KOPT-K1 (cell line): ENCODE results near the gene TNRC18.
"Not testable (repeated sequence)": the region's sequence is repeated elsewhere in the genome, so short reads cannot be mapped to it uniquely, and the experiment has no call there.

Experiments
- H3K27ac ChIP-seq: fragments of 200-600 bp; sonication (generic); 2 replicates; pipeline ENCODE4 v1.5.1; 2016; ENCODE audit warnings: antibody characterized with exemption, mild to moderate bottlenecking, low read depth, low read length; ENCODE audit not compliant: poor library complexity, severe bottlenecking
- H3K36me3 ChIP-seq: fragments of 200-600 bp; sonication (generic); 2 replicates; pipeline ENCODE4 v1.5.1; 2017; ENCODE audit warnings: antibody characterized with exemption, mild to moderate bottlenecking, low read length, moderate library complexity; ENCODE audit not compliant: insufficient read depth
- H3K9me3 ChIP-seq: fragments of 200-600 bp; sonication (generic); 2 replicates; pipeline ENCODE4 v1.5.1; 2017; ENCODE audit warnings: antibody characterized with exemption, low read length, mild to moderate bottlenecking; ENCODE audit not compliant: insufficient read depth, poor library complexity, severe bottlenecking

The TNRC18 gene

DNA sequence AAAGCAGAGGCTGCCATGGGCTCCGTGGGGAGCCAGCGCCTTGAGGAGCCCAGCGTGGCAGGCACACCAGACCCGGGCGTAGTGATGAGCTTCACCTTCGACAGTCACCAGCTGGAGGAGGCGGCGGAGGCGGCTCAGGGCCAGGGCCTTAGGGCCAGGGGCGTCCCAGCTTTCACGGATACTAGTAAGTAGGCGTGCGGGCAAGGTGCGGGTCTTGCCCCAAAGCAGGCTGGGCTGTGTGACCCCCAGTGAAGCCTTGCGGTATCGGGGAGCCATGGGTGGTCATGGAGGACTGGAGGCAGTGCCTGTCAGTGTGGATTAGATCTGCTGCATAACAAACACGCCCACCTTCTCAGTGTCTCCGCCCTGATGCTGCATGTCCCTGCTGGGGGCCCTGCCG, 135.8 kb downstream of the TNRC18 start:
- Histone ChIP-seq H3K27ac (no peak overlapping the region), H3K36me3 (no peaks in the 10 kb centered on the region), H3K9me3 (no peaks in the 10 kb centered on the region)

DNA sequence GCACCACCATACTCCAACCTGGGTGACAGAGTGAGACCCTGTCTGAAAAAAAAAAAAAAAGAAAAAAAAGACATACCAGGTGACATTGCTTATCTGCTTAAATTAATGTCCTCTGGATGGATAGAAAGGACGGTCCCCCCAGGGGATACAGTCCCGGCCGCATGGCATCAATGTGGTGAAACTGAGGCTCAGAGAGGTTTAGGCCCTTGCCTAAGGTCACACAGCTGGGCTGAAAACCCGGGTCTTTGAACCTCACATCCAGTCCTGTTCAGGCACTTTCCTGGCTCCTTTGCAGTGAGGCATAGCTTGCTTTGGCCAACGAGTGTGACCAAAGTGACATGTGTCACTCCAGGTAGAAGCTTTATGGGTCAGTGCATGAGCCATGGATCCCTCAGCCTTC, 136.3 kb downstream of the TNRC18 start:
- not testable (repeated sequence) for H3K36me3 ChIP-seq, H3K27ac ChIP-seq

DNA sequence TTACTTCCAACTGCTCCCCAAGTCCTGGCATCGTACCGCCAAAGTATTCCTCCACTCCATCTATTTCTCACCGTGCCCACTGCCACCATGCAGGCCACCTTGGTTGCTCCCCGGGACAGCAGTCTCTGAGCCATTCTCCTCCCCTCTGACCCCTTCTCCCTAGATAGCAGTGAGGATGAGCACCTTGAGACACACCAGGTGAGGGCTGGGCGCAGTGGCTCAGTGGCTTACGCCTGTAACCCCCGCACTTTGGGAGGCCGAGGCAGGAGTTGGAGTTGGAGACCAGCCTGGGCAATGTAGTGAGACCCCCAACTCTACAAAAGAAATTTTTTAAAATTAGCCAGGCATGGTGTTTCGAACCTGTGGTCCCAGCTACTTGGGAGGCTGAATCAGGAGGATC, 136.7 kb downstream of the TNRC18 start:
- Histone ChIP-seq H3K27ac (no peak overlapping the region), H3K36me3 (no peaks in the 10 kb centered on the region), H3K9me3 (no peaks in the 10 kb centered on the region)

More for the DNA sequence above, 136.3 kb downstream of the TNRC18 start:
- H3K9me3 ChIP-seq = not testable (repeated sequence)

DNA sequence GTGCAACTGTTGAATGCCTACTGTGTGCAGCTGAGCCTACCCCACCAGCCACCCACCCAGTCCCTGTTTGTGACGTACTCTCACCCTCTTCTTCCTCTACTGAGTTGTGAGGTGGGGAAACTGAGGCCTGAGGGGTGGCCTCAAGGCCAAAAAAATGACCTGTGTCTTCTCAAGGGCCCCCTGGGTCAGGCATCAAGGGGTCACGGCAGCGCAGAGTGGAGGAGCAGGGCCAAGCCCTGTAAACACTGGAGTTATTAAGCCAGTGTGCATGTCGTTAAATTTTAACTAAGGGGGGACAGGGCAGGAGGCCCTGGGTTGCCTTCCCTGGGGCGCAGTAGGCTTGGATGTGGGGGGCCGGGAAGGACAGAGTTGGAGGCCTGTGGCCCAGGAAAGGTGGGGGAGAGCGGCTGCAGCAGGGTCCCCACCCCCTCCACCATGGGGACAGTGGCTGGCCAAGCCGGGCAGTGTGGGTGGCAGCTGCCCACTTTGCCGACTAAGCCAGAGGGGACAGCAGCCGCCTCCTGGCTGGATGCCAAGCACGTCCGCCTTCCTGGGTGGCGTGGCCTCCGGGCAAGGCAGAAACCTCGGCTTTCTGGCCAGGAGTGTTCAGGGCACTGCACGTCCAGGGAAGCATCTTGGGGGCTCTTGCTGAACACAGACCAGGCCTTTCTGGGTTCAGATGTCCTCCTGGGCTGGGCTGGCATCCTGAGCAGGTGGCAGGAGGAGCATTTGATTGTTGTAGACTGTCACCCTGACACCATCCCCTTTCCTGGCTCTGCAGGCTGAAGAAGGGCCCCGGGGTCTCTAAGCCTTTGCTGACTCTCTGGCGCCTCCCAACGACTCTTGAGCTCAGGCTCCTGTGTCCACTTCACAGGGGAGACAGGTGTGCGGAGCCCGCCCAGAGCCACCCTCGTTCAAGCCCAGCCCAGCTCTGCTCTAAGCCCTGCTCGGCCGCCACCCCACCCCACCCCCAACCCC, 139.0 kb downstream of the TNRC18 start:
- H3K36me3 ChIP-seq = no peaks in the 10 kb centered on the region
- no peak overlapping the region for H3K27ac ChIP-seq
- no peaks in the 10 kb centered on the region for H3K9me3 ChIP-seq

DNA sequence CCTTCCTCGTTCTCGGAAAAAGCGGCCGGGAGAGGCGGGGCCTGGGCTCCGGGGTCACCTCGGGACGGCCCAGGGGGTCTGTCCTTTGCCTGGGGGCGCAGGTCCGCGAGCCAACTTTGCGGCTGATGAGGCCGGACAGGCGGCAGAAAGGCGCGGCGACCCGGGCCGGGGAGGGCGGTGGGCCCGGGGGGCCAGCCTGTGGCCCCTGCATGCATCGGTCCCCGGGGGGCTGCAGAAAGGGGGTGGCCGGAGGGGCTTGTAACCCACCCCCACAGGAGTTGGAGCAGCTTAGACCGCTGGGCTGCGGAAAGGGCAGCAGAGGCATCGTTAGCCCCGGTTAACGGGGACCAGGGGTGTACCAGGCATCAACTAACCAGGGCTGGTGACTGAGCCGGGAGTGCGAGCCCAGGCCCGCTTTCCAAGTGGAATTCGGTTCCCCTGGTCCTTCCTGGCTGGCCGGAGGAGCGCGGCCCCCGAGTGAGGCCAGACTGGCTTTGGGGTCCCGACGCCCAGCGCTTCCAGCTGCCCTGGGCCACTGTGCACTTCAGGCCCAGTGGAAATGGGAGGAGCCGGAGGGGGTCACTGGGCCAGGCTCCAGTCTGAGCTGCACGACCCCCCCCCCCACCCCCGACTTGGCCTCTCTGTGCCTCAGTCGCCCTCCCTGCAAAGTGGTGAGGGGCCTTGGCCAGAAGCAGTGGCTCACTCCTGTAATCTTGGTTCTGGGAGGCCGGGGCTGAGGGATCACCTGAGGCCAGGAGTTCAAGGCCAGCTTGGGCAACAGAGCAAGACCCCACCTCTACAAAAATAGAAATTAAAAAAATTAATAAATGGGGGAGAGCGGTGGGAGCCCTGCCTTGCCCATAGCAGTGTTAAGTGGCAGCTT, 140.0 kb downstream of the TNRC18 start:
- H3K36me3 ChIP-seq = no peaks in the 10 kb centered on the region
- H3K27ac ChIP-seq = no peak overlapping the region
- H3K9me3 ChIP-seq = no peaks in the 10 kb centered on the region

DNA sequence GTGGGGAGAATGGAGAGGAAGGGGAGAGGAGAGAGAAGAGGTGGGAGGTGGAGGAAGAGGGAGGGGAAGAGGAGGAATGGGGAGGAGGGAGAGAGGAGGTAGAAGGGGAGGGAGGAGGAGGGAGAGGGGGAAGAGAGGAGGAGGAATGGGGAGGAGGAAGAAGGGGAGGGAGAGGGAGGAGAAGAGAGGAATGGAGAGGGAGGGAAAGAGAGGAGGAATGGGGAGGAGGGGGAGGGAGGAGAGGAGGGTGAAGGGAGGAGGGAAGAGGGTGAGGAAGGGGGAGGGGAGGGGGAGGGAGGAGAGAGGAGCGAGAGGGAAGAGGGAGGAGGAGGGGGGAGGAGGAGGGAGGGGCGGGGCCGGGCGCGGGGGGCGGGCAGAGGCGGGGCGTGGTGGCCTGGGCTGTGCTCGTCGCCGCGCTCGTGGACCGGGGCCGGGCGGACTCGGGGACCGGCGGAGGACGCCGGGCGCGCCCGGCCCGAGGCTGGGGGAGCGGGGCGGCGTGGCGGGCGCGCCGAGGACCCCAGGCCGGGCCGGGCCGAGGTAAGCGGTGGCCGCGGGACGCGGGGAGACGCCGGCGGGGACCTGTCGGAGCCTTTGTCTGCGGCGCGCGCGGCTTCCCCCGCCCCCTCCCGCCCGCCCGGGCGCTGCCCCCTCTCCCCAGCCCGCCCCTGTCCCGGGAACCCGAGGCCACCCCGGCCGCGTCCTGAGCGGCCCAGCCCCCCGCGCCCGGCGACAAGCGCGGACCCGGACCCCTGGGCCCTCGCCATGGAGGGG, 140.9 kb downstream of the TNRC18 start, which contains the start of gene SLC29A4:
Gene SLC29A4, plus strand, starts transcription at position 401 of the 774 bp plus-strand sequence. CDS start 4,874 bp downstream, outside the sequence.
- H3K27ac ChIP-seq = no peak within 1 kb of the TSS

DNA sequence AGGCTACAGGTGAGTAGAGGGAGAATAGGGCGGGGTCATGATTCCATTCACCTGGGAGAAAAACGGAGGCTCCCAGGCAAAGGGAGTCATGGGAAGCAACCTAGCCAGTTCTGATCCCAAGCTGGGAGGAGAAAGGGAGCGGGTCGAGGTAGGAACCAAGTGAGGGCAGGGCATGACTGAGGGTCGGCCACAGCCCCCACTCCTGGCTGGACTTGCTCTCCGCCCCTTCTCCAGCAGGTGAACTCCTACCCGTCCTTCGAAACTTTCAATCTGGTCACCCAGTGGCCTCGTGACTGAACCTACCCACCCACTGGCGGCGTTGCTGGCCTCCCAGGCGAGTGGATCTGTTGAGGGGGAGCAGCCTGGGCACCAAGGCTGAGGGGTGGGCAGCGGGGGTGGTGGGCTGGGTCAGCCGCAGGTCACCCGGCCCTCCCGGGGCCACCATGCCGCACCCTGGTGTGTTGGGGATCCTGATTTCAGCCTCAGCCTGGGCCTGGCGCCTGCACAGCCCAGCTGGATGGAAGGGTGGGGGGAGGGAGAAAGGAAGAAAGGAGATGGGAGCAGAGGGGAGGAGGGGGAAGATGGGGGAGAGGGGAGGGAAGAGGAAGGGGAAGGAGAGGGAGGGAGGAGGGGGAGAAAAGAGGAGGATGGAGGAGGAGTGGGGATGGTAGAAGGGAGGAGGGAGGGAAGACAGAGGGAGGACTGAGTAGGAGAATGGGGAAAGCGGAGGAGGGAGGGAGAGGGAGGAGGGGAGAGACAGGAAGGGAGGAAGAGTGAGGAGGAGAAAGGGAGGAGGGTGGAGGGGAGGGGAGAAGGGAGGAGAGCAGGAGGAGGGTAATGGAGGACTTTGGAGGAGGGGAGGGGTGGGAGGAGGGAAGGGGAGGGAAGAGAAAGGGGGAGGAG, 141.8 kb downstream of the TNRC18 start:
- H3K9me3 ChIP-seq, H3K27ac ChIP-seq, H3K36me3 ChIP-seq: not testable (repeated sequence)

More for the DNA sequence above, 140.9 kb downstream of the TNRC18 start, which contains the start of gene SLC29A4:
- Histone ChIP-seq H3K9me3 (no peaks in the 10 kb centered on the region), H3K36me3 (no peaks in the 10 kb centered on the region)

DNA sequence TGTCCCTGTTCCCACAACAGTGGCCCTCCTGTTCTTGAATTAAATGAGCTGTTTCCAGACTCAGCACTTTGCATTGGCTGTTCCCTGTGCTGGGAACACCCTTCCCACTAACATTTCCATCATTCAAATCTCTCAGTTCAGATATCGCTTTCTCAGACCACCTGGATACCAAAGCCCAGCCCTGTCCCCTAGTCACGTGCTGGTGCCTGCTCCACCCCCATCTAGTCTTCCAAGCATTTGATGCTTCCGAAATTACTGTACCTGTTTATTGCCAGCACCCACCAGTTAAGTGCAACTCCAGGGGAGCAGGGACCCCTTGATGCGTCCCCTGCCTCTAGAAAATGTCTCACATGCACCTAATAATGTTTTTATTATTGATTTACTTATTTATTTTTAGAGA, 143.9 kb downstream of the TNRC18 start:
- Histone ChIP-seq H3K36me3 (no peaks in the 10 kb centered on the region), H3K9me3 (no peaks in the 10 kb centered on the region), H3K27ac (no peak overlapping the region)

DNA sequence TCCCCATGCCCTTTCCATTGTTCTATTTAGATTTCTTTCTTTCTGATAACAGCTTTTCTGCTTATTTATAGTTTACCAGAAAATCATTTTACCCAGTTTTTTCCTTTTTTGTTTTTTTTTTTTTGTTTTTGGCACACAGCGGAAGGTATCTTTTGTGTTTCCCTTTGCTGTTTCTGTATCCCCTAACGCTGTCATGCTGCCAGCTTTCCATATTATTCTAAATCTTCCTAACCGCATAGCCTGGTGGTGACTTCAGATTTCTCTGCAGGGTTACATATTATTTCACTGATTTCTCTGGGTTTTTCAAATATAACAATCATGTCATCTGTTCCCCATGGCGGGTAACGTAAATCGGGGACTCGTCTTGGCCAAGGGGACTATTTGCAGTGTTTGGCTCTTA, 144.9 kb downstream of the TNRC18 start:
- H3K36me3 ChIP-seq = no peaks in the 10 kb centered on the region
- no peaks in the 10 kb centered on the region for H3K9me3 ChIP-seq

DNA sequence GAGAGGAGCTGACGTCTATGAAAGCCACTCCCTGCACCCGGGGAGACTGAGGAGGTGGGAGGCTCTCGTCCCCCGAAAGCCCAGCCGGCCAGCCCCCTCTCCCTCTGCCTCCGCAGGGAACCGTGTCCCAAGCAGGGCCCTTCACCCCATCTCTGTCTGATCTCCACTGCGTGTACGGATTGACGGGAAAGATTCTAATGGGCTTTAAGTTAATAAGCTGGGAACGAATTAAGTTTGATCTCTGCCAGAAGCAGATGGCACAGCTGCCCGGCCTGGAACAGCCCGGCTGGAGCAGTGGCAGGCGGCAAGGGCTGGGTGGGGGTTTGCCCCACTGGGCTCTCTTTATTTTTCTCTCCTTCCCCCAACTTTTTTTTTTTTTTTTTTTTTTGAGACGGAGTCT, 147.0 kb downstream of the TNRC18 start:
- no peaks in the 10 kb centered on the region for H3K36me3 ChIP-seq
- H3K27ac ChIP-seq = no peak overlapping the region
- no peaks in the 10 kb centered on the region for H3K9me3 ChIP-seq

More for the DNA sequence above, 144.9 kb downstream of the TNRC18 start:
- no peak overlapping the region for H3K27ac ChIP-seq

DNA sequence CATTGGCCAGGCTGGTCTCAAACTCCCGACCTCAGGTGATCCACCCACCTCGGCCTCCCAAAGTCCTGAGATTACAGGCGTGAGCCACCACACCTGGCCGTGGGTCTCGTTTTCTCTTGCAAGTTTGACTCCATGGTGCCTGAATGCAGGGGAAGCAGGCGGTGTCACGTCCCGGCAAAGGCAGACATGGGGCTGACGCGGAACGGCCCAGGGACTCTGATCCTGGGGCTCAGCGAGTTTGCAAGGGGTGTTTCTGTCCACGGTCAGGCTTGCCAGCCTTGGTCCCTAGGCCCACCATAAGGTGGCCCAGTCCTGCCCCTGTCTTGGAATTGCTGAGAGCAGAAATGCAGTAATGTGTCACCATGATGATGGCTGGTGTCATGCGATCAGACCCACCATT, 147.5 kb downstream of the TNRC18 start:
- H3K9me3 ChIP-seq, H3K36me3 ChIP-seq, H3K27ac ChIP-seq: not testable (repeated sequence)

DNA sequence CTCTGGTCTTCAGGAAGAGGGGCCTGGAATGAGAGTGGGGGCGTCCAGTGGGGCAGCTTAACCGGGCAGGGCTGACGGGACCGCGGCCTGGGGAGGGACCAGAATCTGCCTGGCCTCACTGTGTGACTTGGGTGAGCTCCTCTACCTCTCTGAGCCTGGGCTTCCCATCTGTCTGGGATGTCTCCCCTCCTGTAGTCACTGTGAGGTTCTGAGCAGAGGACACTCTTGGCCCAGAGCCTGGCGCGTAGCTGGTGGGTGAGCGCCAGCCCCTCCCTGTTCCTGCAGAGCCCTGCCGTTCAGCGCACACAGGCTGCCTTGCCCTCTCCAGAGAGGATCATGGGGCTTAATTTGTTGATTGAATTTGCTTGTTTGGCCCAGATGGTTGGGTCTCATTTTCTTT, 148.1 kb downstream of the TNRC18 start:
- not testable (repeated sequence) for H3K36me3 ChIP-seq, H3K27ac ChIP-seq, H3K9me3 ChIP-seq

DNA sequence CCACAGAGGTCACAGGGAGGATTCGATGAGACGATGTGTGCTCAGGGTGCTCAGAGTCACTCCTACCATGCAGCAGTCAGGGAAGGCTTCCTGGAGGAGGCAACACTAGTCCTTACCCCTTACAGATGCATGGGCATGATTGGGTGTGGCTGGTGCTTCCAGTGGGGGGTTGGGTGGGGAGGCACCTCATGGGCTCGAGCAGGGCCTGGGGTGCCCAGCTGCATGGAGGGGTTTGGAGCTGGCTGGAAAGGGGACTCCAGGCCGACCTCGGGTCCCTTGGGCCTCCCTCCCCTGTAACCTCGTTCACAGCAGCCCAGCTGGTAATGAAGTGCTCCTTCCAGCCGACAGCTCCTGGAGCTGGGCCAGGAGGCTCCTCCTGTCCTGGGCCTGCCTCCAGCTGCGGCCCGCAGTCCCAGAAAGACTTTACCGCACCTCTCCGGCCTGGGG, 148.6 kb downstream of the TNRC18 start:
- H3K36me3 ChIP-seq, H3K9me3 ChIP-seq, H3K27ac ChIP-seq: not testable (repeated sequence)

DNA sequence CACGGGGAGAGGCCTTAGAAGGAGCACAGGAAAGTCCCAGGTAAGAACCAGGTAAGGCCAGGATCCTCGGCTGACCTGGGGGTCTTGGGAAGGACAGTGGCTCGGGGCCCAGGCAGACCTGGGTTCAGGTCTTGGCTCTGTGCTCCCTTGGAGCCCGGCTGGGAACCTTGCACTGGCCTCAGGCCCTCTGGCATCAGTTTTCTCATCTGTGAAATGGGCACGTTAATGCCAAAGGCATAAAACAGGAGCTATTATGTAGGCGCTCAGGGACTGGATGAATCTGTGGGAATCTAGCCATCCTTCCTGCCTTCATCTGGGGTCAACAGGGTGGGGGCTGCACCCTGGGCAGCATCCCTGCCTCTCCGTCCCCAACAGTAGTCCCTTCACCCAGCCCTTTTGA, 149.2 kb downstream of the TNRC18 start:
- H3K9me3 ChIP-seq = no peaks in the 10 kb centered on the region
- H3K27ac ChIP-seq = no peak overlapping the region
- H3K36me3 ChIP-seq = no peaks in the 10 kb centered on the region
